ENCODE measurements around the gene SNX32. TPM values are rescaled to one million over a fixed set of nuclear protein-coding genes. Genes with fewer than 3 reads are reported as not detected.

Gene SNX32
- total and polyA plus RNA-seq, 9 of the 15 experiments (the other 6 are each of a cell fraction or from before 2014, with no cell fraction given), result 0.03 TPM; not detected in 7

GRCh38 chr11:65891219-65892136, 57.7 kb downstream of the SNX32 start (continued):
- TF ChIP-seq JUND (IDR thresholded peaks at IDR 0.05; ENCODE audit: borderline replicate concordance, low read depth, low read length), result no peak
- TF ChIP-seq JUND (tag; IDR thresholded peaks at IDR 0.05; ENCODE audit: borderline replicate concordance, low read depth, low read length), result no peak
- no peak for TF ChIP-seq HOMEZ (CRISPR knock-in tag; IDR thresholded peaks at IDR 0.05)
- TF ChIP-seq ZBTB26 (CRISPR knock-in tag; IDR thresholded peaks at IDR 0.05), result no peak
- TF ChIP-seq ZNF217 (CRISPR knock-in tag; IDR thresholded peaks at IDR 0.05), result no peak
- TF ChIP-seq ZNF785 (CRISPR knock-in tag; IDR thresholded peaks at IDR 0.05), result no peak
- TF ChIP-seq HDAC2 (IDR thresholded peaks at IDR 0.05), result no peak
- no peak for TF ChIP-seq TFAM (CRISPR knock-in tag; conservative IDR thresholded peaks at IDR 0.05)
- no peak for TF ChIP-seq RAD51 (IDR thresholded peaks at IDR 0.05; ENCODE audit: borderline replicate concordance, low read depth)
- peak; percentile 12; the same call in 1 of the 2 replicates for TF ChIP-seq ILF3 (IDR thresholded peaks at IDR 0.05; ENCODE audit: borderline replicate concordance)
